ENCODE data around the gene DENND2A.

DENND2A gene

GRCh38 chr7:140601566-140602174 is 38.9 kb downstream of the DENND2A start:
- no peak for TF ChIP-seq ZNF274 (IDR thresholded peaks at IDR 0.05; ENCODE audit: low read depth, low read length)
- no peak overlapping the region for H3K4me3 ChIP-seq (ENCODE audit: low read length)

GRCh38 chr7:140600341-140600740 is 40.3 kb downstream of the DENND2A start:
- no peak overlapping the region for H3K4me3 ChIP-seq (ENCODE audit: low read length)
- TF ChIP-seq ZNF274 (IDR thresholded peaks at IDR 0.05; ENCODE audit: low read depth, low read length), result no peak

GRCh38 chr7:140597428-140597949 is 43.1 kb downstream of the DENND2A start:
- no peak for TF ChIP-seq ZNF274 (IDR thresholded peaks at IDR 0.05; ENCODE audit: low read depth, low read length)
- no peak overlapping the region for H3K4me3 ChIP-seq (ENCODE audit: low read length)

DNA sequence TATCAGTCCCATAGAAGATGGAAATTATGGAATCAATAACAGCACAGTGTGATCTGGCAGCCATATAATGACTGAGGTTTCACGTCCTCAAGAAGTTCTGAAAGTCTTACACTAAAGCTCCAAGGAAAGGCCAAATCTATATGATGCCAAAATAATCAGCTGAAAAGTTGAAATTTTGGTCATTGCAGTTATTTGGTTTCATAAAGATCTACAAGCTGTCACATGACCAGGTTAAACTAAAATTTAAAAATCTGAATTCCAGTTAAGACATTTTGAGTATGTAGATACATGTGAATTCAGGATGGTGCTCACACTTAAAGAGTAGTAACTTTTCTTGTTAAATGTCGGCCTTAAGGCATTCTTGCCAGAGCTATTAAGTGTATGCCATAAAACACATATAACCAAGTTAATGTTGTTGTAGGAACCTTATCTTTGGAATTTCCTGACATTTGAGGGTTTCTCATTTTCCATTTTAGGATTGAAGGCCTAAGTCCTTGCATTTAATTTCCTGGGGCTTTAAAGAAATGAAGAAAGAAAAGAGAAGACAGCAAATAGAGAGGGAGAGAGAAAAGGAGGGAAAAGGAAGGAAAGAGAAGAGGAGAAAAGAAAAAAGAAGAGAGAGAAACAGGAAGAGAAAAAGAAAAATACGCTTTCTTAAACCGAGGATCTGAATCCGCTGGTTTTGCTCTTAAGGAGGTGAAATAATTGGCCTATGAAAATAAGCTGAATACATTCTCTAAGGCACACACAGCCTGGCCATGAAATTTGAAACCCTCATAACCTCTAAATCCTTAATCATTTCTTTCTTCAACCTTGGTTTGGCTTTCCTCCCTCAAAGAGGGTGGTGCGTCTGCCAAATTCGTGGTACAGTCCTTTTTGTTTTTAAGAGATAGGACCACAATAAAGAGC is 43.8 kb downstream of the DENND2A start:
- no peak overlapping the region for H3K4me3 ChIP-seq (ENCODE audit: low read length)
- TF ChIP-seq ZNF274 (IDR thresholded peaks at IDR 0.05; ENCODE audit: low read depth, low read length), result no peak

DNA sequence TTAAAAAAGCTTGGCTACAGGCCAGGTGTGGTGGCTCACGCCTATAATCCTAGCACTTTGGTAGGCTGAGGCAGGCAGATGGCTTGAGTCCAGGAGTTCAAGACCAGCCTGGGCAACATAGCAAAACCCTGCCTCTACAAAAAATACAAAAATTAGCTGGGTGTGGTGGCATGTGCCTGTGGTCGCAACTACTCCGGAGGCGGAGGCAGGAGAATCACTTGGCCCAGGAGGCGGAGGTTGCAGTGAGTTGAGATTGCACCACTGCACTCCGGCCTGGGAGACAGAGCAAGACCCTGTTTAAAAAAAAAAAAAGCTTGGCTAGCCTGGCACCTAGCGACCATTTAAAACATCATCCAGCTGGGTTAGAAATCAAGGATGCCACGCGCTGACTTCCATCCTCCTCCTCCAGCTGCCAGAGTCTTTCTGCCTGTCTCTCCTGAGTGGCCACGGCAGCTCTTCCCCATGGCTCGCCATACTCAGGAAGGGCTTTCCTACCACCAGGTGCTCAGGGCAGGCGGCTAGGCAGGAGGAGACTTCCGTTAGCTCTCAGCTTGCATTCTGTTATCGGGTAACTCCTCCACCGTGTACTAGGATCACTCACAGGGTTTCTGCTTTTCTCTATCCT is 45.0 kb downstream of the DENND2A start:
- no peak for TF ChIP-seq ZNF274 (IDR thresholded peaks at IDR 0.05; ENCODE audit: low read depth, low read length)
- no peak overlapping the region for H3K4me3 ChIP-seq (ENCODE audit: low read length)

DNA sequence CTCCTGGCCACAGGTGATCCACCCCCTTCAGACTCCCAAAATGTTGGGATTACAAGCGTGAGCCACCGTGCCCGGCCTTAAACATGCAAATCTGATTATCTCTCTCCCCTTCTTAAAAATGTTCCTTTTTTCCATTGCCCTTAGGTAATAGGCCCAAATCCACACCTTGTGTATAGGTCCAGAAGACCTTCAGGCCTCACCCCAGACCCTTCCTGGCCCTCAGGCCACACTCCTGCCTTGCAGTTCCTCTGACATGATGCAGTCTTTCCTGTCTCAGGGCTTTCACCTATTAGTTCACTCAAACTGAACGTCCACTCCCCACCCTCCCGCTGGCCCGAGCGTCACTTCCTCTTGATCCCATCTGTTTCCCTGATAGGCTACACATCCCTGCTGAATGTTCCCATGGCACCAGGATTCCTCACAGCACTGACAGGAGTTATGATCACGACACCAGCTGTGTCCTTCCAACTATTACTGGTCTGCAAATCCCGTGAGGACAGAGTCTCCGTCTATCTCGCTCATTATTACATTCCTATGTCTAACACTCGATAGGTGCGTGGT is 46.4 kb downstream of the DENND2A start:
- TF ChIP-seq ZNF274 (IDR thresholded peaks at IDR 0.05; ENCODE audit: low read depth, low read length), result no peak
- H3K4me3 ChIP-seq (ENCODE audit: low read length), result no peak overlapping the region; the same call in 1 of the 2 replicates

DNA sequence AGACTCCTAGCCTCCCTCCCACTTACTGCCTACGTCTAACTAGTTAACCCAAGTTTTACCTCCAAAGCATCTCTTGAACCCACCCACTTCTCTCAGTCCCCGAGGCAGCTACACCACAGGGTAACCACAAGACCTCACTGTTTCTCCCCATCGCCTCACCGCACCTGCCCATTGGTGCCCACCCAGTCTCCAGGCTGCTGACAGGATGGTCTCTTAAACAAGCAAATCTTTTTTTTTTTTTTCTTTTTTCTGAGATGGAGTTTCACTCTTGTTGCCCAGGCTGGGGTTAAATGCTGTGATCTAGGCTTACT is 47.0 kb downstream of the DENND2A start:
- H3K4me3 ChIP-seq (ENCODE audit: low read length), result peak overlapping the region; percentile 27; the same call in 1 of the 2 replicates
- no peak for TF ChIP-seq ZNF274 (IDR thresholded peaks at IDR 0.05; ENCODE audit: low read depth, low read length)

DNA sequence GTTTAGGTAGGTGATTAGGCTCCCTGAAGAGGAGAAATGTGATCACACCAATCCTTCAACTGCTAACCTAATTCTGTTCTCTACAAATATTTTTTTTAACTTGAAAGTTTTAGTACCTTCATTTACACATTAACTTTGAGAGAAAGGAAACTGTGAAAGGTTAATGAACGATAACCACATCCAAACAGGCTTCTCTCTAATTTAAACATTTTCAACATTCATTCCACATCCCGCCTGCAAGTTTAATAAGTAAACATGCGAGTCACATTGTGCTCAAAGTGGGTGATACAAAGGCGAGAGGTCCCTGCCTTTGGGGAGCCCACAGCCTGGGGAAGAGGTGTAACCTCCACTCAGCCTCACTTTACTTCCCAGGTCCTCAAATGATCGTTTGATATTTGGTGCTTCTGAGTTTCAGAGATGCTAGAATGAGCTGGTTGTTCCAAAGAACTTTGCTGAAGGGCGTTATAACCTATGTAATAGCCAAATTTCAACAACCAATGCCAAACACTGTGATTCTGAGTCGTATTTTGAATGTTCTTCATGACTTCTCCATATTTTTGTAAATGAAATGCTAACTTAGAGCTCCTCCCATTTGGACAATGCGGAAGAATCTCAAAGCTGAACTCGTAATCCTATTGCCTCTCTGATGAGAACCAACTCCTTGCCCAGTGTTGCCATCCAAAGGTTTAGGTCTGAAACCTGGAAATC is 47.5 kb downstream of the DENND2A start:
- H3K4me3 ChIP-seq (ENCODE audit: low read length), result peak overlapping the region; percentile 27; the same call in 1 of the 2 replicates
- no peak for TF ChIP-seq ZNF274 (IDR thresholded peaks at IDR 0.05; ENCODE audit: low read depth, low read length)

- no peak for TF ChIP-seq ZNF274 (IDR thresholded peaks at IDR 0.05; ENCODE audit: low read depth, low read length)
- no peak overlapping the region for H3K4me3 ChIP-seq (ENCODE audit: low read length)
Observed at GRCh38 chr7:140591180-140591902, 49.3 kb downstream of the DENND2A start.

DNA sequence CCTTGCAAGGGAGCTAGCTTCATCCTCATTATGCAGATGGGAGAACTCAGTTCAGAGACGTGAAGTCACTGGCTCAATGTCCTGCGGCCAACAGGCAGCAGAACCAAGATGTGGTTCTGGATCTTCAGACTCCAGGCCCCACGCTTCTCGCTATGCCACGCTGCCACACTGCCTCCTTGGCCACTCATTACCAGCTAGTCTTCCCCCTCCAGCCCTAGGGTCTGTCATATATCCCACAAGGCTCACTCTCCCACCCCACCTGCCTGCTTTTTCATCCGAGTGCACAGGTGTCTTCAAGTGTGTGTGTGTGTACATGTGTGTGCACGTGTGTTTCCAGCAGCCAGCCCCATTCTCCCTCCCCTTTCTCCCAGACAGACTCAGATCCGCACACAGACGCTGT is 53.4 kb downstream of the DENND2A start:
- no peak for TF ChIP-seq ZNF274 (IDR thresholded peaks at IDR 0.05; ENCODE audit: low read depth, low read length)
- H3K4me3 ChIP-seq (ENCODE audit: low read length), result no peak overlapping the region

DNA sequence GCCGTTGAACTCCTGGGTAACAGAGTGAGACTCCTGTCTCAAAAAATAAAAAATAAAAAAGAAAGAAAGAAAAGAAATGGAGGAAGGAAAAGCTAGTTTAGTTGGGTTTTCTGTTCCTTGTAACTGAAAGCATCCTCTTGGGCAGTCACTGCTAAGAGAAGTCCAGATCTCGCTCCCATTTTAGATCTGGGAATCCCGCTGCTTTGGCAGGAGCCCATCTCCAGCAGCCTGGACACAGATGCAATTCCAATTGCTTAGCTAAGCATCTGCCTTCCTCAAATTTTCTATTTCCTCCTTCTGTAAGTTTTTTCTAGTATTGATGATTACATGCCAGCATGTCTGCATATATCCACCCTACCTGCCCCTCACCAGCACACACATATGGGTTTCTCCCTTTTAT is 54.1 kb downstream of the DENND2A start:
- H3K4me3 ChIP-seq (ENCODE audit: low read length), result no peak overlapping the region
- no peak for TF ChIP-seq ZNF274 (IDR thresholded peaks at IDR 0.05; ENCODE audit: low read depth, low read length)

GRCh38 chr7:140585333-140585732 is 55.3 kb downstream of the DENND2A start:
- TF ChIP-seq ZNF274 (IDR thresholded peaks at IDR 0.05; ENCODE audit: low read depth, low read length), result no peak
- no peak overlapping the region for H3K4me3 ChIP-seq (ENCODE audit: low read length)

GRCh38 chr7:140584195-140584851 is 56.3 kb downstream of the DENND2A start:
- no peak overlapping the region for H3K4me3 ChIP-seq (ENCODE audit: low read length)
- TF ChIP-seq ZNF274 (IDR thresholded peaks at IDR 0.05; ENCODE audit: low read depth, low read length), result no peak

Data from GM08714 (cell line).